HG03066 (cell line): ENCODE results near the gene PKIB.
"Not testable (repeated sequence)": the region's sequence is repeated elsewhere in the genome, so short reads cannot be mapped to it uniquely, and the experiment has no call there.

Source experiments
- ATAC-seq: cut with Tn5 transposase; IDR thresholded peaks from one replicate; pipeline ENCODE4 v1.9.1; 2021; ENCODE audit warnings: low read depth; ENCODE audit not compliant: unreplicated experiment

PKIB gene

DNA sequence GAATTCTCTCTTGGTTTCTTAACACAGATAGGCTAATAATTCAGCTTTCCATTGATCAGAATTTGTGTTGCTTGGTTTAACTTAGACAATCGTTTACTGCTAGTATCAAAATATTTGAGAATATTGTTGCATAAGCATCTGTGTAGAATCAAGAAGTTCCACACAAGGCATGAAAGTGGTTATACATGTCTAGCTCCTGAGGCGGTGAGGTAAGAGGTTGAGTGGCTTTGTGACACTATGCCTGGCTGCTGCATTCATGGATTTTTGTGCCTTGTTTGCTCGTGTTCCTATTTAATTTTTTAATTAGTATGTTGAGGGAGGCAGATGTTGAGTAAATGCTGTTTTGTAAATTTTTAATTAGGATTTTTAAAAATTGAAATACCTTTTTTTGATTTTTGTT, 10.2 kb downstream of the PKIB start:
- no peak for ATAC-seq

DNA sequence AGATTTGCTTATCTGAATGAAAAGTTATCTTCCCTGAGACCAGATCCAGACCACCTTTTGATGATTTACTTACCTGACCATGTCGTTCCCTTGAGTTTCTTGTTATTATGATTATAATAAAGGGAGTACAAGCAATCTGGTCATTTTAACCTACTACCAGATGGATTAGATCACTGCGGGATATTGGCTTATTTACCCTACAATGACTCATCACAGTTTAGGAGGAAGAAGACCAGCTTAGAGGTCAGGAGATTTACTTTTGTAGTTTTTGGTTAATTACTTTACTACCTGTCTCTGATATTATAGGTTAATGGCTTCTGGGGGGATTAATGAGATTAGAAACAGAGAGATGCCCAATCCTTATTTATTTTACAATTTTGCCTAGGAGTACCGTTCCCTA, 10.7 kb downstream of the PKIB start:
- no peak for ATAC-seq

DNA sequence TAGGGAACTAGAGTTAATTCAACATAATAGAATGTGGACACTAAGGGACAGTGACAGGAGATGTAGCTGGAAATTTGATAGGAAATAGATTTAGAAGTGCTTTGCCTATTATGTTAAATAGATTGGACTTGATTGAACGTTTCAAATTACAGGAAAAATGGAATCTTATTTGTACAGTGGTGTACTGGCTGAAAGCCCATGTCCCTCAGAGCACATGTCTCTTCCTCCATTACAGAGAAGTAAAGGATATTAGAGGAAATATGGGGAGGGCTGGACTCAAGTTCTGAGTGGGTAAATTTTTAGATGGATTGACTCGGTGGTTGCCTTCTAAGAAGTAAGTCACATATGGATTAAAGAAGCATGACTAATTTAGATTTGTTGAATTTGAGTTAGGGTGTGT, 11.4 kb downstream of the PKIB start:
- ATAC-seq, result no peak

DNA sequence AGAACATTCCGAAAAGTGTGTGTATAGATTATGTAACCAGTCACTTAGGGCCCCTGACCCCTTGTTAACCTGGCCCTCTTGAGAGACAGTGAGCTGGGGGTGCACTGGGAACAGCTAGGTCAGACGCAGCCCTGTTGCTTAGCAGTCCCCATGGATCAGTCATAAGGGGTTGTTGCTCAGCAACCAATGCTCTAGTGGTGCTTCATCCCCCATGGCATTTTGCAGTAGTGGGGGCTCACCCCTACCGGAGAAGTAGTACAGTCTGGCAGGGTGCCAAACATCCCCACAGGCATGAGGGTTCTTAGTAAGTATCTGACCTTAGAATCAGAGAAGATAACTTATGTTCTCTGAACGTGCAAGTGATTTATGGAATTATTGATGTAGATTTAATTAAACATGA, 12.3 kb downstream of the PKIB start:
- no peak for ATAC-seq

DNA sequence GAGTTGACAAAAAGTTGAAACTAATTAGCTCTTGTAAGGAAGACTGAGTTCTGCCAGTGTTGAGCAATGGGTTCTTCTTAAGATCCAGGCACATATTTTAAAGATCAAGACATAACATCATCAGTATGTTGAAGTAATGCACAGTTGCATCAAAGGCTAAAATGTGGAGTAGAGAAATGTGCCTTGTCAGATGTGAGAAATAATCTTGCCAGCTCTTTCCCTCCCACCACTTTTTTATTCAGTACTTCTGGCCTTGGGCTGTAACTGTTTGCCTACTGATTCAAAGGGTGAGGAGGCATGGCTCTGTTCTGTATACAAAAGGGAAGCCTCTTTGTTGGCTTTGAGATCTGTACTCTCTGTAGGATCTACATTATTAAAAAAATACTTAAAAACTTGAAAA, 13.1 kb downstream of the PKIB start:
- ATAC-seq, result no peak

DNA sequence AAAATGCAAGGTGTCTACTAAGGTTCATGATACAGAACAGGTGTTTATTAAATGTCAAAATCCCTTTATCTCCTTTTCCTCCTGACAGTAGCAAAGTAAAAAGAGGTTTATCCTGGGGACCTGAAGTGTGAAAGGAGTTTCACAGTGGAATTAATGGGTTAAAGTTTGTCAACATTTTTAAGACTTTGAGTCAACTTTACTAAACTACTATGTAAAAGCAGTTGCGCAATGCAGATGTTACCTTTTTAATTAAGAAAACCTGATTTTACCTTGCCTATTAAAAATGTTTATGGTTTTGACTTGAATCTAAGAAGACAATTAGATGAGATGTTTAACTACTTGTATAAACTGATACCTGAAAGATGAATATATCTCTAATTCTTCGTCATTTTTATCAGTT, 14.6 kb downstream of the PKIB start:
- no peak for ATAC-seq

DNA sequence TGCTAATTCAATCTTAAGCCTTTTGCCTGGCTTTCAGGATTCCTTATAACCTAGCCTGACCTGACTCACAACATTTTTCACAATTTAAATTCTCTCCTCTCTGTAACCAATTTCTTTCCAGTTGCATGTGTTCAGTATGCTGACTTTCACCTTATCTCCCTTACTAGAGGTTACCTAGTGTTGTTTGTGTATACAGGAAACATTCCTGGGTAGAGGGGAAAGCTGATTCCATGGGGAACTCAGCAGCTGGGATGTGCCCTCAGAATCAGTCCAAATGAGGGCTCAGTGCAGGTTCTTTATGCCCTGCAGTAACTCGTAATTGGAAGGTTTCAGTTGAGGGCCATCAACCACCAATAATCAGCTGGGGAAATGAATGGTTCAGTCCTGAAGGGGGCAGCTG, 18.5 kb downstream of the PKIB start:
- no peak for ATAC-seq

DNA sequence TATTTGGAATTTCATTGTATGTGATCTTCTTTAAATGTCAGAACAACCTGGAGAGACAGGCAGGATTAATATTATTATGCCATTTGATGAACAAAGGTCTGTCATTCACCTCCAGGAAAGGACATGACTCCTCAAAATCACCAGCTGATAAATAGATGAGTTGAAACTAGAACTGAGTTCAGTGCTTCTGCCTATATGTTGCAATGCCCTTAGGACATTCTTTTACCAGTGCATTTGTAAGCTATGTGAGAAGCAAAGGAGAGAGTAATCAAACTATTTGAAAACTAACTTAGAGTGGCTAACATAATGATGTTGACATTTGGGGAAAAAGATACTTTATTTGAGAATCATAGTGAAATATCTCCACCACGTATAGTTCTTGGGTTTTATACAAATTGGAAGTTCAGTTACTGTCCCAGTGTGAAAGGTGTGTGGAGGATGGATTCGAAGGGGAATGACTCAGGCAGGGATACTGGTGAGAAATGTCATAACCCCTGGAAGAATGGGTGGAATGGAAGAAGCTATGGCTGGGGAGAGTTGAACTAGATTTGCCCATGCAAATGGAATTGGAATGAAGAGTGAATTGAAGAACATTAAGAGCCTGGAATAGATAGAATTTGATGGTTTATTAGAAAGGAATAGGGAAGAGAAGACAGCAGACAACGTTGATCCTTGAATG, 21.5 kb downstream of the PKIB start:
- ATAC-seq, result no peak

DNA sequence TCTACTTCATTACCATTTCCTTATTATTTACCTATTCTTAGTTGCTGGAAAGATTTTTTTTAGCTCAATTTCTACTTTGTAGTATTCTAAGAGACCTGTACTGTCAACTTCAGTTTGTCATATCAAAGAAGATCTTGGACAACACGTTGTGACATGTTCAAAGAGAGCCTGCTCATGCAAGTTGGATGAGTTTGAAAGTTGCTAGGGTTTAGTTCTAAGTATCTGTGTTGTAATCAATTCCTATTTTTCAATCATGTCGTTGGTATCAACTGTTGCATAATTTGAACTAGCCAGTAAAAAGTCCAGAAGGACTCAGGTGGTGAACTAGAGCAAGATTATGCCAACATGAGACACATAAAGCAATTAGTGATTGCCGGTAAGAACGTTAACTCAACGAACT, 30.2 kb downstream of the PKIB start:
- ATAC-seq, result no peak

DNA sequence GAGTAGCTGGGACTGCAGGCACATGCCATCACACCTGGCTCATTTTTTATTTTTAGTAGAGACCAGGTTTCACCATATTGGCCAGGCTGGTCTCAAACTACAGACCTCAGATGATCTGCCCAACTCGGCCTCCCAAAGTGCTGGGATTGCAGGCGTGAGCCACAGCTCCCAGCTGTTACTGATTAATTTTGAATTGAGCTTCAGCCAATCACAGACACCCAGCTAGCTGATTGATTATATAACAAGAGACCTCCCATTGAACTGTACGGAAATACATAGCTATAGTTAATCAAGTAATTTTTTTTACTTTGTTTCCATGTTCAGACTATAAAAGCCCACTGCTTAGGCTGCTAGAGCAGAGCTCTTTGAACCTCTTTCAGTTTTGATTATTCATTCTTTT, 31.6 kb downstream of the PKIB start:
- ATAC-seq, result no peak

DNA sequence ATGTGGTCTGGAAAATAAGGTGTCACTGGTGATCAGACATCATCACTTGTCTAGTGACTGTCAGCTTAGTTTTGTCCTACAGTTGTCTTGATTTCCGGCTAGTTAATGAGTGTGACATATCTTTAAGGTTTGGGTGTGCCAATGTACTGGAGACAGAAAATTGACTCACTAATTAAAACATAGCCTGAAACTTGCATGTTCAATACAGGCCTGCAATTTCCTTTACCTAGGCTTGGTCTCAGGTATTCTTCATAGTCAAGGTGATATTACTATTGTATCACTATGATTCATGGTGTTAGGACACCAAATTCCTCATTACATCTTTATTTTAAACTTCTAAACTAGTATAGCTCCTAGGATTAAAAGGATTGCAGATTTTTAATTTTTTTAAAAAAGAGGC, 32.4 kb downstream of the PKIB start:
- ATAC-seq, result not testable (repeated sequence)

DNA sequence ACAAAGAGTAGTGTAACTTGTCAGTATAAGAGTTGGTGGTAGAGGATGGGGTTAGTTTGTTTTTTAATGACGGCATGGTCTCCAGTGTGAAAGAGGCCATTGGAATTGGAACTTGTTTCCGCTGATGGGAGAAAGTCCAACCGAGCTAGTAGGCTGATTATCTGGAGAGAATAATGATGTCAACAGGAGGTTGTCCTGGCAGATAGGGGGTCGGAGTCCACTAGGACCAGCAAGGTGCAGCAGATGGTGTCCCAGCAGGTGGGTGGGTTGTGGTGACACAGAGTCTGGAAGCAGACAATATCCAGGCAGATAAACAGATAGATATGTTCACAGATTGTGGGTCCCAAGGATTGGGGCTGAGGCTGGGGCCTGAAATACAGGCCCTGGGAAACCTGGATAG, 35.1 kb downstream of the PKIB start:
- ATAC-seq, result no peak

DNA sequence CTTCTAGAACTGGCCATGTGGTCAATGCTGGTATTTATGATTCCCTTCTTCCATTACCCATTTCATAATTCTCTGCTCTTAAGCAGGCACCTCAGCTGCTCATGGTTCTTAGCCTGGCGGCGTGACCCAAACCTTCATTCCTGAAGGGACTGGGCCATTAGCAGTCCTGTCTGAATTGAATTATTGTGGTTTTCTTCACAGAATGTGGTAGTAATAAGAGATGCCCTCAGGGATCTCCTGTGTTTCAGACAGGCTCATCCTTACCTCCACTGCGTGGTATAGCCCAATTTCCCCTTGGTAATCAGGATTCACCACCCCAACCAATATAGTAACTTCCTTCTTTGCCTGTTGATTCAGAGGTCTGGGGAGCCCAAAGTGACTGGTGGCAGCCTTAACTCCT, 37.6 kb downstream of the PKIB start:
- ATAC-seq, result no peak

DNA sequence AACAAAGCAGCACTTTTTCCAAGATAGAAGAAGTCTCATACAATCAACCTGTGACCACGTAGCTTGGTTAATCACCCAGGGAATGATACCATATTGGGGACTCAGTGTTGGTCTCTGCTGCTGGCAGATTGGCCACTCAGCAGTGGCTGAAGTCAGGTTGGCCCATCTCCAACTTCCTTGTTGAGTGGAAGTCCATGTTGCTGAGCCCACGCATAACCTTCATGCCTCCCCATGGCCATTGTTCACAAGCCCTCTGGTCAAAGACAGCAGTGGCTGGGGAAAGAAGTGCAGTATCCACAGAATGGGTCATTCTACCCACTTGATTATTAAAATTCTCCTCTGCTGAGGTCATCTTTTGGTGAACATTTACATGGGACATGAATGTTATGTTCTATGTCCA, 38.5 kb downstream of the PKIB start:
- ATAC-seq, result no peak

DNA sequence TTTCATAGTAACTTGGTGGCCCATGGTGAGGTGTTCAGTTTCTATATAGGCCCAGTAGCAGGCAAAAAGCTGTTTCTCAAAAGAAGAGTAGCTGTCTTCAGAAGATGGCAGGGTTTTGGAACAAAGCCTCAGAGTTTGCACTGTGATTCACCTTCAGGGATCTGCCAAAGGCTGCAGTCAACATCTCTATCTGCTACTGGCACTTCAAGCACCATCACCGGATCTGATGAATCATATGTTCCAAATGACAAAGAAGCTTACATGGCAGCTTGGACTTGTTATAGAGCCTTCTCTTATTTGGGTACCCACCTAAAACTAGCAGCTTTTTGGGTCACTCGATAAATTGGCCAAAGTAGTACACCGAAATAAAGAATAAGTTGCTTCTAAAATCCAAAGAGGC, 39.5 kb downstream of the PKIB start:
- ATAC-seq, result no peak

DNA sequence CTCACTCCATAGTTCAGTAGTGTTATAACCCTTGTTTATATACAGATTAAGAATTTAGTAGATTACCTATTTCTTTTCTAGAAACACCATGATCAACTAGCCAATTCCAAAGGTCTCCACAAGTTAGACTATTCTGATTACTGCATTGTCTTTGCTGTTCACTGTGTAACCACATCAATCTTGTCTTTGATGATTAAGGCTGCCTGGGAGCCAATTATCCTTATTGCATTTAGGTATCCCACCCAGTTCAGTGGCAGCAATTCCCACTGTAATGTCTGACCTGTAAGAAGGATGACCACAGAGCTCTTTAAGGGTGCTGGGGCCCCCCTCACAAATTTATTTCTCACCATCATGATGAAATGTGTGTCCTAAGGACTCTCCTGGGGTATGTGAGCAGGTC, 40.2 kb downstream of the PKIB start:
- no peak for ATAC-seq

DNA sequence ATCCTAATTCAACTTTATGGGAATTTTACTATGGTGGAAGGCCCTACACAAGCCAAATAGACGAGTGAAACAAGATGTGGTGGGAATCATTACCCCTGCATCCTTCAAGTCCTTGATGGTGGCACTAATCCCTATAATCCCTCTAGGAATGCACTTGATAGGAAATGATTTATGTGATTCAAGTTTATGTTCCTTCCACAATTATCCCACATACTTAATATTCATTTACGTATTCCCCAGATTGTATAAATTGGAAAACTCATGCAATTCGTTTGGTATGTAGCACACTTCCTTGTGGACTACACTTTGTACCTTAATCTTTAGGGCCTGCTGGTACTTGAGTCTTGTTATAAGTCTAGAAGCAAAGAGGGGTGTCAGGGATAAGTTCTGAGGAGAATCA, 40.8 kb downstream of the PKIB start:
- ATAC-seq, result no peak

DNA sequence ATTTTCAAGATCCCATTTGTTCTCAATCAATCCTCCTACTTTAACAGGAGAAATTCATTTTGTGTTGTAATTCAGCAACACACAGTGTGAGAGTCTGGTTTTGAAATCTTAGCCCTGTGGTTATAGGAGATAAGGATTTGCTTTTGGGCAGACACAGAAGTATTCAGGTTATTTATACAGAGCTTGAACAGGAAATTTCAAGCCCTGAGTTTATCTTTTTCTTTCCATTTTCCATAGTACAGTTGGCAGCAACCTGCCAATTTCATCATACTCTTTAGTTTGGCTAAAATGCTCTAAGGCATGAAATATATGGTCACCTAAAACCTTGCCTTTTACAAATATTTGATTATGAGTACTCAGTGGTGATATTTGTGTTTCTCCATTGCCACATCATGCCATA, 41.4 kb downstream of the PKIB start:
- ATAC-seq, result no peak

DNA sequence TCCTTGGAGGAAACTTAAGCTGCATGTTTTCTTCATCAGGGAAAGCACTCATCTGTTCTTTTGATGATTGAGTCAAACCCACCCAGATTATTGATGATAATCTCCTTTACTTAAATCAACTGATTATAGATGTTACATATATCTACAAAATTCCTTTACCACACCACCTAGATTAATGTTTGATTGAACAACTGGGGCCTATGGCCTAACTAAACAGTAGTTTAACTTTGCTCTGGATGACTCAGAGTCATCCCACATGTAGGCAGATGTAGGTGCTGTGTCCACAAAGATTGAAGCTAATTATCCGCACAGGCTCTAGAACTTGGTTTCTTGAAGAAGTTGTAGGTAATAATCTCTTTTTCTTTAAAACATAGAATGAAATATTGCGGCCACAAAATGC, 42.2 kb downstream of the PKIB start:
- ATAC-seq, result no peak

DNA sequence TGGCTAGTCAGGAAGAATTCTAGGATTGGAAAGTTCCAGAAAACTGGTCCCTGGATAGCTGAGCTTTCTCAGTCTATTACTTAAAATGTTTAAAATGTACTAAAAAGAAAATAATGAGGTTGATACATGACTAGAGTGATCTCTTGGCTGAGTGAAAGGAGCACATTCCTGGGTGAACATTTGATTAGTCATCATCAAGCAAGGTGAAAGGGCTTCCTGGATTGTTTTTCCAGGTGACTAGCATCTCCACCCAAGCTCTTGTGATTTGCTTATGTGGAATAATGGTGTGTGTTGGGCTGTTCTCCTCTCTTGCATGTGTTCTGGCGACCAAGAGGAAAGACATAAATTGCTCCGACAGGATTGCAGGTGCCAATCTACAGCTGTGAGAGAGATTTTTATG, 42.9 kb downstream of the PKIB start:
- ATAC-seq, result no peak

DNA sequence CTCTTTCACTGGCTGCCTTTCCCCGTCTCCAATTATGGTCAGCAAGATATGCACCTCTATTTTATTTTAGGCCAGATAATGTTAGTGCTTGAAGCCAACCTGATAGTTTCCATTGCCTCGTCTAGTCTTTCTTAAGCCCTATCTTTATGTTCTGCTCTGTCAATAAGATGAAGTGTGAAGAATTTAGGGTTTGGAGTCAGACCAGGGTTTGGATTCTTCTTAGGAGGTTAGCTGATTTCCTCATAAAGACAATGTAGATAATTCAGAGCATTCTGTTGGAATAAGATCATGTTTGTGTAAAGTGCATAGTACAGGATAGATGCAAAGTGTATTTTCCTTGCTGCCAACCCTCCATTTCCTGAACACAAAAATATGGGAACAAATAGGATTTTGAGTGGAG, 43.8 kb downstream of the PKIB start:
- no peak for ATAC-seq

DNA sequence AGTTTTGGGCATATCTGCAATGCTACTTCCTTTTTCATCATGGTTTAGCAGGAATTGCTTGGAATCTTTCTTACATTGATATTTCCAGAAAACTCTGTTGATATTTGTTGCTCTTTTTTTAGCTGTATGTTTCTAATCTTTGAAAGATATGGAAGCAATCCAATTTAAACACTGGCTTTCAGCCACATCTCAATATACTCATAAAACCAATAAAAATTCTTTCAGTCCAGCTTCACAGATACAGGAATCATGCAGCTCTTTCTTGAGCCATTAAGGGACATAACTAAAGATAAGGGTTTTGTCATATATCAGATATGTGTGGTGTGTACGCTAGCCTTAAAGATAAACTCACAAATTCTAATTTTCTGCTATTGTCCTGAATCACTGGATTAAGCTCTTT, 47.4 kb downstream of the PKIB start:
- ATAC-seq, result no peak

DNA sequence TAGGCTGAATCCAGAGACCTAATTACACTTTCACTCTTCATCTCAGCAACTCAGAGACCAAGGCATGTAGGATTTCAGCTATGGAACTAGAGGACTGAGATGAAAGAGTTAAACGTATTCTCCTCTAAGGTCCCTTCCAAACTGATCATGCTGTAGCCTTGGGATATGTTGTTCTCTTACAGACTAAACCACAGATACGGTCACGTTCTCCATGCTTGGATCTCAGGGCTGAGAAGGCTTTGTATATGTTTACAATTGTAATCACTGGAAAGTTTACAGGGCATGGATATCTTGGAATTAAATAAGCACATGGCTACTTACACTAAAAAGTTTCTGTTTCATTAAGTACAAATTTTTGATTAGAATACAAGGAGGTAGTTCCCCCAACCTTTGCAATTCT, 50.1 kb downstream of the PKIB start:
- ATAC-seq, result no peak
